ENCODE measurements around the gene FAM83D. TPM values are rescaled to one million over a fixed set of nuclear protein-coding genes. Genes with fewer than 3 reads are reported as not detected.

Gene FAM83D
- total RNA-seq, 2 donors from 2014 or later: 10.2 to 12.6 TPM

GRCh38 chr20:38999217-38999616, 73.0 kb downstream of the FAM83D start:
- no peak overlapping the region for H3K27ac ChIP-seq
- H3K4me1 ChIP-seq (replicated peaks): no peaks in the 10 kb centered on the region
- 88% methylated on average over 3 of the region's 3 CpGs for WGBS
- no peaks in the 10 kb centered on the region for H3K9me3 ChIP-seq
- TF ChIP-seq CTCF (IDR thresholded peaks at IDR 0.05) (no peak), POLR2A (IDR thresholded peaks at IDR 0.05) (no peak), POLR2AphosphoS5 (IDR thresholded peaks at IDR 0.05) (no peak)
- H3K4me3 ChIP-seq: no peak overlapping the region
- DNase-seq (ENCODE audit: low spot score): no peak
- H3K36me3 ChIP-seq: peaks cover 0 to 5% of the 10 kb centered on the region in 2 donors
- intact Hi-C loops (cut with DNase I): no loop called here
- H3K27me3 ChIP-seq (replicated peaks; ENCODE audit: insufficient read depth): no peaks in the 10 kb centered on the region

GRCh38 chr20:38999965-39000910, 74.0 kb downstream of the FAM83D start:
- no peaks in the 10 kb centered on the region for H3K9me3 ChIP-seq
- H3K36me3 ChIP-seq: peaks cover 0 to 5% of the 10 kb centered on the region in 2 donors
- H3K27me3 ChIP-seq (replicated peaks; ENCODE audit: insufficient read depth): no peaks in the 10 kb centered on the region
- 60% methylated on average over 6 of the region's 6 CpGs for WGBS
- intact Hi-C loops (cut with DNase I): no loop called here
- no peak overlapping the region for H3K27ac ChIP-seq
- no peaks in the 10 kb centered on the region for H3K4me1 ChIP-seq (replicated peaks)
- DNase-seq (ENCODE audit: low spot score): no peak
- H3K4me3 ChIP-seq: no peak overlapping the region
- TF ChIP-seq POLR2AphosphoS5 (IDR thresholded peaks at IDR 0.05): no peak

Small RNAs within 50 kb of the gene (small RNA-seq; reads per million reads assigned to genes)
- gene AL023803.1: 0 reads per million in 2 donors

Other genes starting within 250 kb of the FAM83D start
- not detected for gene SLC32A1, start 201.9 kb upstream of the FAM83D start, total RNA-seq
- gene ACTR5, start 178.0 kb upstream of the FAM83D start, total RNA-seq: 10 to 100 TPM in 1 of 2 donors, 1 to 10 TPM in 1; 6.4 to 18.1 TPM
- 1 to 10 TPM; 1.3 to 1.9 TPM for gene PPP1R16B, start 120.7 kb upstream of the FAM83D start, total RNA-seq
- gene DHX35, start 35.9 kb downstream of the FAM83D start, total RNA-seq: 10 to 100 TPM; 12.8 to 15.6 TPM

Data from prostate gland (tissue), 2 donors.